ENCODE results near the gene NT5C1A. TPM values are rescaled to one million over a fixed set of nuclear protein-coding genes. Genes with fewer than 3 reads are reported as not detected.

Gene NT5C1A
- total RNA-seq, 1 donor from 2014 or later: 26.8 TPM

- DNase-seq: no peak
- Histone ChIP-seq H3K4me1 (peaks cover 63% of the 10 kb centered on the region), H3K36me3 (peaks cover 15% of the 10 kb centered on the region), H3K4me3 (peak overlapping the region; percentile 76), H3K27ac (replicated peaks) (peak overlapping the region; percentile 90), H3K9me3 (replicated peaks) (no peaks in the 10 kb centered on the region), H3K27me3 (ENCODE audit: low read depth) (peaks cover 63% of the 10 kb centered on the region)
- intact Hi-C loops (cut with micrococcal nuclease): no loop called here
- TF ChIP-seq CTCF (IDR thresholded peaks at IDR 0.05; ENCODE audit: borderline replicate concordance): no peak
Observed at GRCh38 chr1:39635871-39636210, 36.1 kb downstream of the NT5C1A start.

GRCh38 chr1:39635205-39635870 is 36.6 kb downstream of the NT5C1A start:
- peak overlapping the region; percentile 76 for H3K4me3 ChIP-seq
- H3K27me3 ChIP-seq (ENCODE audit: low read depth): peaks cover 63% of the 10 kb centered on the region
- H3K36me3 ChIP-seq: peaks cover 20% of the 10 kb centered on the region
- DNase-seq: peak; percentile 62
- intact Hi-C loops (cut with micrococcal nuclease): no loop called here
- no peak for TF ChIP-seq CTCF (IDR thresholded peaks at IDR 0.05; ENCODE audit: borderline replicate concordance)
- H3K27ac ChIP-seq (replicated peaks): peak overlapping the region; percentile 90
- no peaks in the 10 kb centered on the region for H3K9me3 ChIP-seq (replicated peaks)
- peaks cover 63% of the 10 kb centered on the region for H3K4me1 ChIP-seq

DNA sequence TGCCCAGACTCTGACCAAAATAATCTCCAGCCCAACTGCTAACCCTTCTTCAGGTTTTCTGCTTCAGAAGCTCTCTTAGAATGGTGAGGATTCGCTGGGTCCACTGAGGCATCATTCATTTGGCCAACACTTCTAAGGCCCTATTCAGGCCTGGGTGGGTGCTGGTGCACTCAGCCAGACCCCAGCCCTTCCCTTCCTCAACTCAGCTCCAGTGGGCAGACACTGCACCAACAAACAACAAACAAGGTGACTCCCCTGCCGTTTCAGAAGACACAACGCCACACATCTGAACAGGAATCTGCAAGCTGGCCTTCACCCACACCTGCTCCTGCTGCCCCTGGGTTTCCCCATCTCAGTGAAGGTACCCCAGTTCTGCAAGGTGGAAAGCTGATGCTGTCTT is 38.5 kb downstream of the NT5C1A start:
- Histone ChIP-seq H3K27ac (replicated peaks) (peak overlapping the region; percentile 90), H3K4me1 (peaks cover 56% of the 10 kb centered on the region), H3K4me3 (peak overlapping the region; percentile 76), H3K9me3 (replicated peaks) (no peaks in the 10 kb centered on the region), H3K36me3 (peaks cover 36% of the 10 kb centered on the region), H3K27me3 (ENCODE audit: low read depth) (peaks cover 51% of the 10 kb centered on the region)
- no peak for DNase-seq
- TF ChIP-seq CTCF (IDR thresholded peaks at IDR 0.05; ENCODE audit: borderline replicate concordance): no peak
- intact Hi-C loops (cut with micrococcal nuclease): no loop called here

- H3K27ac ChIP-seq (replicated peaks): peak overlapping the region; percentile 90
- TF ChIP-seq CTCF (IDR thresholded peaks at IDR 0.05; ENCODE audit: borderline replicate concordance): no peak
- peak; percentile 82 for DNase-seq
Observed at GRCh38 chr1:39632682-39633417, 39.1 kb downstream of the NT5C1A start.

DNA sequence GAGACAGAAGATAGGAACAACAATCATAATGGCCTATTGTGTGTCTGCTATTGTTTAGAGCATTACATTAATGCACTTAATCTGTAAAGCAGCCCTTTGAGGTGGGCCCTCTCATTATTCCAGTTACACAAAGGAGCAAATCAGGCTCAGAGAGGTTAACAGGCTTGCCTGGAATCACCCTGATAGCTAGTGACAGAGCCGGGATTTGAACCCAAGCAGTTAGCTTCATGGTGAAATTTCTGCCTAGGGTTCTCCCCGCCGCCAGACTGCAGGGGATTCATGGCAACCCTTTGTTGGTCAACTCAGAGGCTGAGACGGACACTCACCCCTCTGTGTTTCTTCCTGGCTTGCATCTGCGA is 39.6 kb downstream of the NT5C1A start:
- Histone ChIP-seq H3K4me1 (peaks cover 63% of the 10 kb centered on the region), H3K27me3 (ENCODE audit: low read depth) (peaks cover 41% of the 10 kb centered on the region), H3K27ac (replicated peaks) (peak overlapping the region; percentile 90), H3K36me3 (peaks cover 36% of the 10 kb centered on the region), H3K4me3 (peak overlapping the region; percentile 76), H3K9me3 (replicated peaks) (no peaks in the 10 kb centered on the region)
- DNase-seq: no peak
- intact Hi-C loops (cut with micrococcal nuclease): no loop called here
- TF ChIP-seq CTCF (IDR thresholded peaks at IDR 0.05; ENCODE audit: borderline replicate concordance): no peak

More at GRCh38 chr1:39632682-39633417, 39.1 kb downstream of the NT5C1A start:
- peaks cover 58% of the 10 kb centered on the region for H3K4me1 ChIP-seq
- peaks cover 47% of the 10 kb centered on the region for H3K27me3 ChIP-seq (ENCODE audit: low read depth)
- no peaks in the 10 kb centered on the region for H3K9me3 ChIP-seq (replicated peaks)
- peaks cover 36% of the 10 kb centered on the region for H3K36me3 ChIP-seq
- peak overlapping the region; percentile 76 for H3K4me3 ChIP-seq
- intact Hi-C loops (cut with micrococcal nuclease): no loop called here

All from left ventricle myocardium inferior (tissue), 1 donor.